HG03521 (cell line): ENCODE measurements around the gene MBD2.
"Not testable (repeated sequence)": the region's sequence is repeated elsewhere in the genome, so short reads cannot be mapped to it uniquely, and the experiment has no call there.

Experiments used
- ATAC-seq: cut with Tn5 transposase; IDR thresholded peaks from one replicate; pipeline ENCODE4 v1.9.1; 2021; ENCODE audit warnings: mild to moderate bottlenecking, moderate library complexity; ENCODE audit not compliant: unreplicated experiment

The MBD2 gene

GRCh38 chr18:54224379-54225014 lies at the start of gene MBD2:
TSS of gene MBD2 (minus strand) at chr18:54224669. CDS start at chr18:54224559, 110 bp downstream.
- ATAC-seq, result peak; percentile 87

- peak; percentile 23 for ATAC-seq
Observed at GRCh38 chr18:54269893-54270844, 45.7 kb upstream of the MBD2 start.

- ATAC-seq, result no peak
Observed at GRCh38 chr18:54268751-54269150, 44.3 kb upstream of the MBD2 start.

GRCh38 chr18:54267701-54268100 lies 43.2 kb upstream of the MBD2 start:
- ATAC-seq, result no peak

- ATAC-seq, result peak; percentile 68
Observed at GRCh38 chr18:54263904-54264336, 39.5 kb upstream of the MBD2 start.

- peak; percentile 78 for ATAC-seq
Observed at GRCh38 chr18:54261894-54262293, 37.4 kb upstream of the MBD2 start.

- ATAC-seq, result no peak
Observed at GRCh38 chr18:54260396-54261072, 36.1 kb upstream of the MBD2 start.

GRCh38 chr18:54257818-54258217 lies 33.3 kb upstream of the MBD2 start:
- ATAC-seq, result not testable (repeated sequence)

- ATAC-seq, result no peak
Observed at GRCh38 chr18:54257015-54257414, 32.5 kb upstream of the MBD2 start.

GRCh38 chr18:54255141-54255540 lies 30.7 kb upstream of the MBD2 start:
- ATAC-seq, result no peak

- ATAC-seq, result no peak
Observed at GRCh38 chr18:54254265-54254758, 29.8 kb upstream of the MBD2 start.

- no peak for ATAC-seq
Observed at GRCh38 chr18:54251606-54252390, 27.3 kb upstream of the MBD2 start.

GRCh38 chr18:54250846-54251261 lies 26.4 kb upstream of the MBD2 start:
- peak; percentile 58 for ATAC-seq

- ATAC-seq, result no peak
Observed at GRCh38 chr18:54247511-54248175, 23.2 kb upstream of the MBD2 start.

GRCh38 chr18:54242327-54242726 lies 17.9 kb upstream of the MBD2 start:
- no peak for ATAC-seq

GRCh38 chr18:54241483-54241882 lies 17.0 kb upstream of the MBD2 start:
- no peak for ATAC-seq

GRCh38 chr18:54240629-54241107 lies 16.2 kb upstream of the MBD2 start:
- no peak for ATAC-seq

GRCh38 chr18:54239601-54240000 lies 15.1 kb upstream of the MBD2 start:
- ATAC-seq, result no peak

GRCh38 chr18:54239091-54239490 lies 14.6 kb upstream of the MBD2 start:
- no peak for ATAC-seq
